Measurements from ENCODE around the gene CCNG2. TPM values are rescaled to one million over a fixed set of nuclear protein-coding genes. Genes with fewer than 3 reads are reported as not detected.

The CCNG2 gene
- total RNA-seq, 1 experiment from 2014 or later = 10.6 TPM

GRCh38 chr4:77185686-77186085 is 28.7 kb downstream of the CCNG2 start:
- no peaks in the 10 kb centered on the region for H3K36me3 Mint-ChIP-seq (ENCODE audit: insufficient read depth in 1 of 3, low read depth in 3 of 3)

More at GRCh38 chr4:77185686-77186085, 28.7 kb downstream of the CCNG2 start:
- no peak overlapping the region for H2BK12ac ChIP-seq (ENCODE audit: insufficient read length, low read depth, low read length)
- H3K4me1 Mint-ChIP-seq = peaks cover 6 to 8% of the 10 kb centered on the region in 2 experiments
- no peaks in the 10 kb centered on the region for H3K9me3 Mint-ChIP-seq
- H4K5ac ChIP-seq (ENCODE audit: insufficient read length, low read depth, low read length) = no peak overlapping the region
- no peak overlapping the region for H2BK15ac ChIP-seq (ENCODE audit: low read depth, low read length)
- H3K4me2 ChIP-seq (ENCODE audit: insufficient read depth, insufficient read length, low read length) = no peak overlapping the region
- H3K18ac ChIP-seq (ENCODE audit: insufficient read length, low read depth, low read length) = no peak overlapping the region
- H3K27me3 ChIP-seq (ENCODE audit: insufficient read depth, low read length) = no peaks in the 10 kb centered on the region
- no peak overlapping the region for H3K9ac ChIP-seq (ENCODE audit: extremely low read depth, insufficient read length, low read length)
- H4K20me1 ChIP-seq (ENCODE audit: control insufficient read depth, insufficient read depth, insufficient read length) = no peaks in the 10 kb centered on the region
- no peaks in the 10 kb centered on the region for H3K4me1 ChIP-seq (ENCODE audit: insufficient read depth, low read length)
- H3K4ac ChIP-seq (ENCODE audit: low read depth, low read length) = no peak overlapping the region
- no peak overlapping the region for H3K27ac Mint-ChIP-seq
- TF ChIP-seq CTCF (conservative IDR thresholded peaks at IDR 0.05) = no peak
- H3K56ac ChIP-seq (ENCODE audit: insufficient read length, low read depth, low read length) = no peak overlapping the region
- H3K23ac ChIP-seq (ENCODE audit: insufficient read length, low read depth, low read length) = no peak overlapping the region
- H3K9me3 ChIP-seq (ENCODE audit: control insufficient read depth, low read depth, low read length) = no peaks in the 10 kb centered on the region
- H2AFZ ChIP-seq (ENCODE audit: low read length) = no peak overlapping the region
- no peak overlapping the region for H2BK5ac ChIP-seq (ENCODE audit: insufficient read length, low read length)
- H3K27ac ChIP-seq (ENCODE audit: insufficient read length, low read depth, low read length) = no peak overlapping the region
- DNase-seq = no peak
- no peak overlapping the region for H2BK20ac ChIP-seq (ENCODE audit: low read depth, low read length, poor library complexity, severe bottlenecking)
- no peak overlapping the region for H4K91ac ChIP-seq (ENCODE audit: insufficient read length, low read depth, low read length)
- H3K23me2 ChIP-seq (ENCODE audit: insufficient read length, low read depth, low read length, poor library complexity, severe bottlenecking) = no peaks in the 10 kb centered on the region
- H3K79me2 ChIP-seq (ENCODE audit: insufficient read depth, low read length) = no peaks in the 10 kb centered on the region
- H2BK120ac ChIP-seq (ENCODE audit: low read depth, low read length, poor library complexity, severe bottlenecking) = no peak overlapping the region
- H3K4me3 Mint-ChIP-seq = no peak overlapping the region
- H3K14ac ChIP-seq (ENCODE audit: insufficient read depth, low read length) = no peak overlapping the region
- H4K8ac ChIP-seq (replicated peaks; ENCODE audit: insufficient read length, low read depth, low read length) = no peak overlapping the region
- no peaks in the 10 kb centered on the region for H3K79me1 ChIP-seq (ENCODE audit: insufficient read depth, low read depth, low read length, poor library complexity, severe bottlenecking)
- no peak overlapping the region for H2AK5ac ChIP-seq (ENCODE audit: insufficient read length, low read length)
- H3K27me3 Mint-ChIP-seq (ENCODE audit: low read depth) = peaks cover 37% of the 10 kb centered on the region
- no peak overlapping the region for H3T11ph ChIP-seq (ENCODE audit: low read length)

Measured in H9 (cell line).